Measurements from ENCODE around the gene CDKAL1.
"Not testable (repeated sequence)": the region's sequence is repeated elsewhere in the genome, so short reads cannot be mapped to it uniquely, and the experiment has no call there.

The CDKAL1 gene

DNA sequence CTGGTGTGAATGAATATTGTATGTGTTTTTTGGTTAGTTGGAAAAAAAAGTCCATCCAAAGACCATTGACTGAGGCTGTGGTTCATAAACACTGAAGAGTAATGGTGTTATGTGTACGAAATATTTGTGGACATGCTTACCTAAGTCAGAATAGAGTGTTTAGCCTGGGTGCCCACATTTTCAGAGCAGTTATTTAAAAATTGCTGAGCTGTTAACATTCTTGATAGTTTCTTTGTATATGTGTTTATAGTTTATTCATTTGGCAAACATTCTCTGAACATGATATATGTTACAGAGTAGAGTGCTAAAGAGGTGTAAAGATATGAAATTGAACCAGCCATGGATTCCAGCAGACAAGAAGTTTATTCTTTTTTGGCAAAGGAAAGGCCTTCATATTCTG is 20.6 kb downstream of the CDKAL1 start:
- no peak for DNase-seq

GRCh38 chr6:20559924-20560551 is 25.8 kb downstream of the CDKAL1 start:
- no peak for DNase-seq

DNA sequence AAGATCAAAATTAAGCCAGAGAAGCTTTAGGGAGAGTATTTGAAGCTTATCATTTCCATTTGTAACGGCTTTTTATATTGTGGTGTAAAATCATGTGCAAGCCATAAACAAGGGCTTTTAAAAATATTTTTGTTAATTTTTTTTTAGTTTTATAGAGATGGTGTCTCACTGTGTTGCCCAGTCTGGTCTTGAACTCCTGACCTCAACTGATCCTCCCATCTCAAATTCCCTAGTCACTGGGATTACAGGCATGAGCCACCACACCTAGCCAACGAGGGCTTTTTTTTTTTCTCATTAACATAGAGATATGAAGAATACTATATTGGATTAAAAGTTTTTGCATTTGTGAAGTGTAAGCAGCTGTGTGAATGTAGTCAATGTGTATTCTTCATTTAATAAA is 29.1 kb downstream of the CDKAL1 start:
- DNase-seq, result no peak

- no peak for DNase-seq
Observed at GRCh38 chr6:20564269-20564668, 30.0 kb downstream of the CDKAL1 start.

DNA sequence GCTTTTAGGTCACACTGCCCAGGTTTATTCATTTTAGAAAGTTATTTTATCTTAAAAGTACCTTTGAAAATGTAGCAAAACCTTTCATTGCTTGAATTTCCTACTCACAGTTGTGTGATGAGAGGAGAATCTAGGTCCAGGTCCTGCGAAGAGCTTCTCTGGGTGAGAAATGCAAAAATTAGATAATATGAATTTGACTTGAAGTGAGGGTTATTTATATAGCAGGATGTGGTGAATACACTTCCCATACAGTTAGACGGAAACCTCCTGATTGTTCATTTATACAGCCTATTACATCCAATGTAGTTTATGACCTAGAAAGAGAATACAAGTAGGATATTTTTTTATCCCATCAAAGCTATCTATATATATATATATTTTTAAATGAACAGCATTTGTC is 30.5 kb downstream of the CDKAL1 start:
- no peak for DNase-seq

- DNase-seq, result no peak
Observed at GRCh38 chr6:20565342-20565741, 31.1 kb downstream of the CDKAL1 start.

DNA sequence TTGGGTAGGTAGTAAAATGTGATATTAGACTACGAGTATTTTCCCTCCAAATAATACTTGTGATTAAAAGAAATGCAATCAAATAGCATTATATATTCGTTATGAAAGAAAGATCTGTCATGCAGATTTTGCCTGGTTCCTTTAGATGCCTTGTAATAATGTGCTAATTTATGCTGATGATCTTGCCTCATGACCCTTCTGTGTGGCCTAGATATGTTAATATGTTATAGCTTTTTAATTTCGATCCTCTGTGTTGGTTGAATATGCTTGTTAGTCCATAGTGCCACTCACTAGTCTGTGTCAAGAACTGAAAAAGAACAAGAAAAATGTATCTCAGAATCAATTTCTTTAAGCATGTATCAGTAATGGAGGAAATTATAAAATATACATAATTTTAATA is 31.9 kb downstream of the CDKAL1 start:
- no peak for DNase-seq

DNA sequence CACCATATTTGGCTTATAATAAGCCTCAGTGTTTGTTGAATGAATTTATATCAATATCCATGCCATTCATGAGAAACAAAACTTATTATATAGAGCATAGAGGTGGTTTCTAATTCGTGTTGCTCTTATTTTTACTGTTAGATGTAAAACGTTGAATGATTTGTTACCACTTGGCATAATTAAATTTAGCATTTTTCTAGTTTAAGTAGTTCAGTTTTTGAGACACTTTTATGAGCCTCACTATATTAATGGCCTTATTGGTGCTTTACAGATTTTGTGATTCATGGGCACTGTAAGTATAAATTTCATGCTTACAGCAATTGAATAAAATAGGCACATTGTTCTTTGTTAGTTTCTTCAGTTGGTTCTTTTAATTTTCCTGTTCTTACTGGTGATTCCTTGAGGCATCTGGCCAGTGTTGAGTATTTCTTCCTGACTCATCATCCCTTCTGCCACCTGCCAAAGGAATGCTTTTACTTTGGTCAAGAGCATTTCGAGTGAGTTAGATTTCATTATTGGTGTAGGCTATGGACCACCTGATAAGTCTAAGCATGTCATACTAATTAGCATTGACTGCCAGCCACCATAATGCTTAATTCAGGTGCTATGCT is 34.8 kb downstream of the CDKAL1 start:
- no peak for DNase-seq

DNA sequence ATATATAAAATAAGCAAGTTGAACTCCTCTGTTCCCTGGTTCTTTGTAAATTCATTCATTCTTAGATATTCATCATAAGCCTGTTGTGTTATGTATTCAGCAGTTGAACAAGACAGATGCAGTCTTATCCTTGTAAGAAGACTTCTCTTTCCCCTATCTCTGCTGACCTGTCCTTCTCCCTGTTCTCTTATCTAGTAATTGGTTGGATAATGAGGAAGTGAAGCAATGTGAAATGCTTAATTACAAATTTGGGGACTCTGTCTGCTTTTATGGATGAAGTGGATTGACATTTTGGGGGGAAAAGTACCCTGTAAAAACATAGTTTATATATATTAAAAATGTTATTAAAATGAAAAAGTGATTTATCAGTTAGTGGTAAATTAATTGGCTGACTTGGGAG is 37.0 kb downstream of the CDKAL1 start:
- DNase-seq, result no peak

DNA sequence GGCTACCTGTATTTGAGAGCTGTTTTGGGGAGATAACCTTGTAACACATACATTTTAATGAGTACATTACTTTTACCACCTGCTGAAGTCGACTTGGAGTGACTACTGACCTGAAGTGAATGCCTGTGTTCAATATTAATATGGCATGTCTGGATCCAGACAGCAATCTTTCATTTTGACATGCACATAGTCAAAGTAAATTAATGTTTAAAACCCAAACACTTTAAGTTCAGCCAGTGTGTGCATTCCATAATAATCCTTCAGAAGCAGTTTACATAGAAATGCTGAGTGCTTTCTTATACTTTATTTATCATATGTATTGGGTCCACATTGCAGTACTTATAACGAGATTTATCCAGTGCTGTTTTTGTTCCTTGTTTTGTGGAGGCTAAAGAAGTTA is 38.0 kb downstream of the CDKAL1 start:
- no peak for DNase-seq

DNA sequence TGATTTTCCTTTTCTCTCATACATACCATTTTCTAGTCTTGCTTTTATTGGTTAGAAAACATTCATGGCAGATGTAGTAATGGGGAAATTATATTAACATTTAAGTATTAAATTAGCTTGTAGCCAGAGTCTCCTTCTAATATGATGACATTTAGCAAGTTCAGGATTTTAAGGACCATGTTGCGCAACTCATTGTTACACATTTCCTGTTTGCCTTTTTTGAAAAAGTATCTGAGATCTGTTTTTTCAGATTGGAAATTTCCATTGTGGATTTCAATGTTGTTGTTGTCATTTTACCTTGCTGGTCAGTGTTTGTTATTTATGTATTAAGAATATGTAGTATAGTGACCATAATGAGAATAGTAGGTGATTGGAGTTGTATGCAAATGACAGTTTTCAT is 38.7 kb downstream of the CDKAL1 start:
- DNase-seq, result no peak

GRCh38 chr6:20574355-20574754 is 40.1 kb downstream of the CDKAL1 start:
- DNase-seq, result no peak

- no peak for DNase-seq
Observed at GRCh38 chr6:20575125-20575524, 40.9 kb downstream of the CDKAL1 start.

DNA sequence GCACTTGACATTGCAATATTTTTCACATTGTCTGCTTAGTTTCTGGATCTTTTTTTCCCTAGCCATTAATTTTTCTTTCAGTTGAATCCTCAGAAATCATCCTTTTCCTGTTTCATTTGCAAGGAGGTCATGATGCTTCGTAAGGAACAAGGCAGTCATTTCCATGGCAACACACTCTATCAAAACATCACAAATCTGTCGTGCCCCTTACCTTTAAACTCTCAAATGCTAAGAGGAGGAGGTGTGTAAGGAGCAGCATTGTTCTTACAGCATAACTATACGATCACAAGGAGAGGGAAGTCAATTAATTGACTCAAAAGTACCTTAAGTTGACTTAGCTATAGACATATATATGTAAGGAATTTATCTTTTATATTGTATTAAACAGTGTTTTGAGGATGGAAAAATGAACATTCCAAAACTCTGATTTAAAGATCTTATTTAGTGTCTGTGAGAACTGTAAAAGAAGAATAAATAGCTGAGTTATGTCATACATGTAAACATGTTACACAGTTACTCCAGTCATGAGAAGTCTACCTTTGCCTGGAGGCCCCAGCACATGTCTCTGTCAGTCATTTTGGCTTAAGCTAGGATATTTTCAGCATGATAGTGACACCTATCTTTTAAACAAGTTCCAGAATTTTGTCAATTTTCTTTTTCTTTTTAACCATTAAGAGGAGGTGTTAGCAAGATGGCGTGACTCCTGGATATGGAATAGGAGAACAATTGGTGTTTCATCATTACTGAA is 41.6 kb downstream of the CDKAL1 start:
- DNase-seq, result no peak

- no peak for DNase-seq
Observed at GRCh38 chr6:20577173-20577688, 43.0 kb downstream of the CDKAL1 start.

DNA sequence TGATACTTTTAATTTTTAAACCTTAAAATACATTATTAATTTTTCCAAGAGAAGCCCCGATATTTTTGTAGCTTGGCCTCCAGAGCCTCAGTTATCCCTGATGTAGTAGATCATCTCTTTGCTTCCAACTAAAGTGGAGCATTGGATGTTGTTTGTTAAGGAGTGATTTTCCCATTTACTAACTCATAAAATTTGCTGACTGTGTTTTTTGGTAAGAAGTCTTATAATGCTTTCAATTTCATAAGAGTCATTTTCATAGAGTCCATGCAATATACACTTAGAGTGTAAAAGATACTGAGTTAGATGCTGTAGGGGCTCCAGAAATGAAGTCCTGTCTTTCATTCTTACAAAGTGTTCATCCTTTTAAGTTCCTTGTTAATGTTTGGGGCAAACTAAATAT is 46.8 kb downstream of the CDKAL1 start:
- DNase-seq, result no peak

- no peak for DNase-seq
Observed at GRCh38 chr6:20582586-20583443, 48.6 kb downstream of the CDKAL1 start.

DNA sequence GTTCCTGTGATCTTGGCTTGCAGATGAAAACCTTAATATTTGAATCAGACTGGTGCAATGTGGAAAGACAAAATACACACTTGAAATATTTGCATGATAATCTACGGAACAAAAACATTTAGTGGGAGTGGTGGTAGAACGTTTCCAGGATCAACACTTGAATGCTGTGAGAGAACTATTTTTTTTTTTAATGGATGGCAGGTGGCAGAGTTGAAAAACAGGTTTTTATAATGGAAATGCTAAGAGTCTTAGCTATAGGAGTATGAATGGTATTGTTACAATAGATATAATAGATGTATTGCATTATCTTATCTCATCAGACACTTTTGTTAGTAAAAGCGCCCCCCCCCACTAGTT is 49.2 kb downstream of the CDKAL1 start:
- no peak for DNase-seq

DNA sequence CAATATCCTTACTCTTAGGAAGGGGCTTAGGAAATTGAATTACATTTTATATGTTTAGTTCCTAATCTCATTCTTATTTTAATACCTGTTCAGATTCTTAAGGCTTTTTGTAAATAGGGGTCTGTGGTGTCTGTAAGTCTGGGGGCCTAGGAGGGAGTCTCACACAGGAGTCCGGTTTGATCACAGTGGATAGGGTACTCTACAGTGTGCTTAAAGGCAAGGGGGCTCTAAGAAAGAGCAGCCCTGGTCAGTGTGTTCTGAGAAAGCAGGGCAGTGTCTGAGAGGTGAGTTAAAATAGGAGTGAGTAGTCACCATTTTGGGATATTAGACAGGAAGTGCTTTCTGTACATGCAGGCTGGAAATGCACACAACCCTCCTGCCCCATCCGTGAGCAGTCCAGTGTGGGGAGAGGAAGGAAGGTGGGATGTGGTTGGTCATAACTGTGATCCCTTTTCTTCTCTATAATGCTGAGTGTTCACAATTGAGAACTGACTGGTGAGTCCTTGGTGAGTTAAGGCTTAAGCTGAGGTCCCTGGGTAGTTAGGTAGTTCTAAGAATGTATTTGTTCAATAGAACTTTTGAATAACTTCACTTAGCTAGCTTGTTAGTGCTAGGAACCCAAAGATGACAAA is 50.0 kb downstream of the CDKAL1 start:
- no peak for DNase-seq

- no peak for DNase-seq
Observed at GRCh38 chr6:20589266-20589665, 55.0 kb downstream of the CDKAL1 start.

GRCh38 chr6:20590476-20590875 is 56.2 kb downstream of the CDKAL1 start:
- not testable (repeated sequence) for DNase-seq

DNA sequence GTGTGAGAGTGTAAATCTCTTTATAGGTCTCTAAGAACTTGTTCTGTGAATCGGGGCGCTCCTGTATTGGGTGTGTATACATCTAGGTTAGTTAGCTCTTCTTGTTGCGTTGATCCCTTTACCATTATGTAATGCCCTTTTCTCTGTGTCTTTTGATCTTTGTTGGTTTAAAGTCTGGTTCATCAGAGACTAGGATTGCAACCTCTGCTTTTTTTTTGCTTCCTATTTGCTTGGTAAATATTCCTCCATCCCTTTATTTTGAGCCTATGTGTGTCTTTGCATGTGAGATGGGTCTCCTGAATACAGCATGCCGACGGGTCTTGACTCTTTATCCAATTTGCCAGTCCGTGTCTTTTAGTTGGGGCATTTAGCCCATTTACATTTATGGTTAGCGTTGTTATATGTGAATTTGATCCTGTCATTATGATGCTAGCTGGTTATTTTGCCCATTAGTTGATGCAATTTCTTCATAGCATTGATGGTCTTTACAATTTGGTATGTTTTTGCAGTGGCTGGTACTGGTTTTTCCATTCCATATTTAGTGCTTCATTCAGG is 60.1 kb downstream of the CDKAL1 start:
- DNase-seq, result not testable (repeated sequence)
